IPS-18c (cell line): Measurements from ENCODE around the gene COL16A1.

ENCODE experiments used
- H3K4me3 ChIP-seq: 2 replicates; pipeline ENCODE4 v1.7.0; 2013; ENCODE audit warnings: low read depth, mild to moderate bottlenecking, low read length, moderate library complexity; ENCODE audit not compliant: insufficient read depth
- H3K9me3 ChIP-seq: one replicate; pipeline ENCODE4 v1.6.1; 2013; ENCODE audit warnings: mild to moderate bottlenecking, low read length, moderate library complexity; ENCODE audit not compliant: control insufficient read depth, insufficient read depth

COL16A1 gene

GRCh38 chr1:31648641-31649357 lies 55.0 kb downstream of the COL16A1 start:
- no peak overlapping the region for H3K4me3 ChIP-seq
- H3K9me3 ChIP-seq = no peaks in the 10 kb centered on the region

GRCh38 chr1:31648190-31648589 lies 55.6 kb downstream of the COL16A1 start:
- H3K9me3 ChIP-seq = no peaks in the 10 kb centered on the region
- H3K4me3 ChIP-seq = no peak overlapping the region

- Histone ChIP-seq H3K4me3 (no peak overlapping the region), H3K9me3 (no peaks in the 10 kb centered on the region)
Measured at GRCh38 chr1:31647106-31647505, 56.7 kb downstream of the COL16A1 start.

- H3K4me3 ChIP-seq = no peak overlapping the region
- no peaks in the 10 kb centered on the region for H3K9me3 ChIP-seq
Measured at GRCh38 chr1:31646259-31646960, 57.4 kb downstream of the COL16A1 start.

GRCh38 chr1:31645274-31645568 lies 58.6 kb downstream of the COL16A1 start:
- Histone ChIP-seq H3K9me3 (no peaks in the 10 kb centered on the region), H3K4me3 (peak overlapping the region; percentile 100)

- no peaks in the 10 kb centered on the region for H3K9me3 ChIP-seq
- H3K4me3 ChIP-seq = peak within 1 kb of the TSS; percentile 100
Measured at GRCh38 chr1:31644560-31645273, 59.1 kb downstream of the COL16A1 start, which contains the start of gene PEF1. Gene PEF1, minus strand, starts transcription at chr1:31644876. Its CDS starts 12 bp downstream, at chr1:31644864.

- Histone ChIP-seq H3K9me3 (no peaks in the 10 kb centered on the region), H3K4me3 (peak overlapping the region; percentile 100)
Measured at GRCh38 chr1:31643976-31644559, 59.7 kb downstream of the COL16A1 start.

GRCh38 chr1:31642897-31643296 lies 60.9 kb downstream of the COL16A1 start:
- Histone ChIP-seq H3K4me3 (no peak overlapping the region), H3K9me3 (no peaks in the 10 kb centered on the region)

GRCh38 chr1:31642366-31642765 lies 61.5 kb downstream of the COL16A1 start:
- Histone ChIP-seq H3K9me3 (no peaks in the 10 kb centered on the region), H3K4me3 (no peak overlapping the region)

GRCh38 chr1:31640964-31641363 lies 62.9 kb downstream of the COL16A1 start:
- no peak overlapping the region for H3K4me3 ChIP-seq
- H3K9me3 ChIP-seq = no peaks in the 10 kb centered on the region

GRCh38 chr1:31640179-31640578 lies 63.6 kb downstream of the COL16A1 start:
- H3K4me3 ChIP-seq = no peak overlapping the region
- no peaks in the 10 kb centered on the region for H3K9me3 ChIP-seq

GRCh38 chr1:31639543-31639942 lies 64.3 kb downstream of the COL16A1 start:
- H3K4me3 ChIP-seq = no peak overlapping the region
- no peaks in the 10 kb centered on the region for H3K9me3 ChIP-seq

- H3K9me3 ChIP-seq = no peaks in the 10 kb centered on the region
- no peak overlapping the region for H3K4me3 ChIP-seq
Measured at GRCh38 chr1:31637915-31638673, 65.7 kb downstream of the COL16A1 start.

GRCh38 chr1:31633117-31633516 lies 70.7 kb downstream of the COL16A1 start:
- Histone ChIP-seq H3K9me3 (peaks cover under 1% of the 10 kb centered on the region), H3K4me3 (no peak overlapping the region)

GRCh38 chr1:31632649-31633048 lies 71.2 kb downstream of the COL16A1 start:
- H3K4me3 ChIP-seq = no peak overlapping the region
- peaks cover 2% of the 10 kb centered on the region for H3K9me3 ChIP-seq

GRCh38 chr1:31628931-31629556 lies 74.8 kb downstream of the COL16A1 start:
- Histone ChIP-seq H3K9me3 (peaks cover 2% of the 10 kb centered on the region), H3K4me3 (no peak overlapping the region)
